CD8-positive, alpha-beta memory T cell (primary cell): ENCODE measurements around the gene EMCN. TPM values are rescaled to one million over a fixed set of nuclear protein-coding genes. Genes with fewer than 3 reads are reported as not detected.
A peak's percentile ranks its signal among the peaks of the same experiment; 100 is the strongest.

Experiments
- CTCF ChIA-PET: fragments of 350-600 bp; sonication (Branson Sonifier 250); formaldehyde crosslinking; loops from one replicate; lab custom pipeline; 2021; ENCODE audit warnings: antibody characterized with exemption; lab: Charles Lee
- POLR2A ChIA-PET: fragments of 350-600 bp; sonication (Branson Sonifier 250); formaldehyde crosslinking; loops from one replicate; lab custom pipeline; 2021; ENCODE audit warnings: antibody characterized with exemption; lab: Charles Lee
- DNase-seq, 5 donors: peaks; one replicate each; pipeline versions ENCODE4 v3.0.0 to v3.0.0-alpha.2; 2020 to 2022; ENCODE audit warnings: mixed read lengths in 1 of 5
- H3K27ac ChIP-seq: one replicate; pipeline ENCODE4 v1.7.0; 2013; ENCODE audit warnings: low read depth, mild to moderate bottlenecking, low read length, moderate library complexity
- H3K27me3 ChIP-seq: 2 replicates; pipeline ENCODE4 v1.7.0; 2013; ENCODE audit warnings: low read length, mild to moderate bottlenecking; ENCODE audit not compliant: insufficient read depth, poor library complexity, severe bottlenecking
- H3K36me3 ChIP-seq: 2 replicates; pipeline ENCODE4 v1.7.0; 2013; ENCODE audit warnings: mild to moderate bottlenecking, low read length, moderate library complexity; ENCODE audit not compliant: insufficient read depth
- H3K4me1 ChIP-seq: 2 replicates; pipeline ENCODE4 v1.7.0; 2013; ENCODE audit warnings: mild to moderate bottlenecking, low read length, moderate library complexity; ENCODE audit not compliant: insufficient read depth
- H3K4me3 ChIP-seq: 2 replicates; pipeline ENCODE4 v1.7.0; 2013; ENCODE audit warnings: mild to moderate bottlenecking, low read length
- H3K9me3 ChIP-seq: 2 replicates; pipeline ENCODE4 v1.7.0; 2013; ENCODE audit warnings: mild to moderate bottlenecking, low read length
- H3K27ac Mint-ChIP-seq, 8 donors: one replicate each; pipeline ENCODE4 v1.8.0; 2020 to 2021; ENCODE audit warnings: mixed read lengths in 8 of 8, mild to moderate bottlenecking in 6 of 8, inconsistent platforms in 3 of 8, moderate library complexity in 3 of 8
- H3K27me3 Mint-ChIP-seq, 2 donors: one replicate each; pipeline ENCODE4 v1.8.0; 2020 to 2021; ENCODE audit warnings: mixed read lengths in 2 of 2, mild to moderate bottlenecking in 1 of 2, moderate library complexity in 1 of 2
- H3K36me3 Mint-ChIP-seq, 3 donors: one replicate each; pipeline ENCODE4 v1.8.0; 2020 to 2021; ENCODE audit warnings: mixed read lengths in 3 of 3, inconsistent platforms in 1 of 3, mild to moderate bottlenecking in 1 of 3
- H3K4me1 Mint-ChIP-seq, 3 donors: one replicate each; pipeline ENCODE4 v1.8.0; 2020 to 2021; ENCODE audit warnings: mixed read lengths in 3 of 3, inconsistent platforms in 1 of 3, mild to moderate bottlenecking in 1 of 3
- H3K4me3 Mint-ChIP-seq, 7 donors: one replicate each; pipeline ENCODE4 v1.8.0; 2020 to 2021; ENCODE audit warnings: mixed read lengths in 7 of 7, mild to moderate bottlenecking in 6 of 7, moderate library complexity in 4 of 7, inconsistent platforms in 2 of 7
- H3K9me3 Mint-ChIP-seq, 5 donors: one replicate each; pipeline ENCODE4 v1.8.0; 2020 to 2022; ENCODE audit warnings: mixed read lengths in 5 of 5, mild to moderate bottlenecking in 3 of 5, moderate library complexity in 2 of 5, inconsistent platforms in 1 of 5
- polyA plus RNA-seq: library from polyadenylated mRNA; unstranded; fragments of 300-500 nt; fragmentation: Illumina TruSeq; gene quantifications from one replicate; pipeline ENCODE4 v1.2.3, GENCODE V29; 2021
- total RNA-seq, 2 experiments: library from RNA; stranded (reverse); gene quantifications; one replicate each; pipeline ENCODE4 v1.2.3, GENCODE V29; 2021

Gene EMCN
- total and polyA plus RNA-seq, 3 experiments from 2014 or later = not detected

- DNase-seq = no peak
- CTCF ChIA-PET = no interaction called here
- Histone ChIP-seq H3K4me1 (no peaks in the 10 kb centered on the region), H3K27me3 (no peaks in the 10 kb centered on the region), H3K4me3 (no peak overlapping the region), H3K36me3 (no peaks in the 10 kb centered on the region), H3K9me3 (no peaks in the 10 kb centered on the region), H3K27ac (no peak overlapping the region)
- H3K27ac Mint-ChIP-seq = no peak overlapping the region
- no peak overlapping the region for H3K4me3 Mint-ChIP-seq
- peaks cover 1 to 13% of the 10 kb centered on the region in 2 donors for H3K27me3 Mint-ChIP-seq
- peaks cover 0 to 2% (median 0%) of the 10 kb centered on the region in 5 donors for H3K9me3 Mint-ChIP-seq
- no peaks in the 10 kb centered on the region for H3K36me3 Mint-ChIP-seq
- POLR2A ChIA-PET = no interaction called here
- no peaks in the 10 kb centered on the region for H3K4me1 Mint-ChIP-seq
These were observed 9.1 kb downstream of the EMCN start for GRCh38 chr4:100508691-100509090.

- no peaks in the 10 kb centered on the region for H3K4me1 ChIP-seq
- ChIA-PET POLR2A (no interaction called here), CTCF (no interaction called here)
- no peaks in the 10 kb centered on the region for H3K36me3 ChIP-seq
- H3K27me3 ChIP-seq = no peaks in the 10 kb centered on the region
- no peak for DNase-seq
- Mint-ChIP-seq H3K27me3 (peaks cover 0 to 4% of the 10 kb centered on the region in 2 donors), H3K27ac (no peak overlapping the region), H3K9me3 (peaks cover 0 to 2% (median 0%) of the 10 kb centered on the region in 5 donors), H3K4me1 (no peaks in the 10 kb centered on the region), H3K4me3 (no peak overlapping the region), H3K36me3 (no peaks in the 10 kb centered on the region)
- no peak overlapping the region for H3K27ac ChIP-seq
- H3K9me3 ChIP-seq = no peaks in the 10 kb centered on the region
- no peak overlapping the region for H3K4me3 ChIP-seq
These were observed 13.5 kb downstream of the EMCN start for GRCh38 chr4:100504086-100504874.

GRCh38 chr4:100497791-100498190 lies 20.0 kb downstream of the EMCN start:
- ChIA-PET CTCF (no interaction called here), POLR2A (no interaction called here)
- H3K27ac ChIP-seq = no peak overlapping the region
- H3K4me3 ChIP-seq = no peak overlapping the region
- H3K9me3 ChIP-seq = no peaks in the 10 kb centered on the region
- DNase-seq = no peak
- Mint-ChIP-seq H3K27me3 (no peaks in the 10 kb centered on the region), H3K4me3 (no peak overlapping the region), H3K9me3 (peaks cover 0 to 6% (median 3%) of the 10 kb centered on the region in 5 donors), H3K36me3 (no peaks in the 10 kb centered on the region), H3K4me1 (no peaks in the 10 kb centered on the region), H3K27ac (no peak overlapping the region)
- no peaks in the 10 kb centered on the region for H3K27me3 ChIP-seq
- H3K4me1 ChIP-seq = no peaks in the 10 kb centered on the region
- no peaks in the 10 kb centered on the region for H3K36me3 ChIP-seq

- ChIA-PET POLR2A (no interaction called here), CTCF (no interaction called here)
- H3K36me3 ChIP-seq = no peaks in the 10 kb centered on the region
- no peak for DNase-seq
- Mint-ChIP-seq H3K9me3 (peaks cover 13 to 20% (median 16%) of the 10 kb centered on the region in 5 donors), H3K27me3 (no peaks in the 10 kb centered on the region), H3K4me1 (no peaks in the 10 kb centered on the region), H3K4me3 (no peak overlapping the region), H3K36me3 (no peaks in the 10 kb centered on the region), H3K27ac (peak overlapping the region in 1 of 8 donors; percentile 56)
- no peaks in the 10 kb centered on the region for H3K4me1 ChIP-seq
- no peaks in the 10 kb centered on the region for H3K27me3 ChIP-seq
- H3K9me3 ChIP-seq = no peaks in the 10 kb centered on the region
- no peak overlapping the region for H3K4me3 ChIP-seq
- H3K27ac ChIP-seq = no peak overlapping the region
These were observed 22.7 kb downstream of the EMCN start for GRCh38 chr4:100495074-100495473.

GRCh38 chr4:100494166-100494565 lies 23.7 kb downstream of the EMCN start:
- Mint-ChIP-seq H3K27me3 (peaks cover 0 to 1% of the 10 kb centered on the region in 2 donors), H3K4me3 (no peak overlapping the region), H3K27ac (no peak overlapping the region), H3K36me3 (no peaks in the 10 kb centered on the region), H3K9me3 (peaks cover 13 to 20% (median 16%) of the 10 kb centered on the region in 5 donors), H3K4me1 (no peaks in the 10 kb centered on the region)
- ChIA-PET CTCF (no interaction called here), POLR2A (no interaction called here)
- Histone ChIP-seq H3K4me1 (no peaks in the 10 kb centered on the region), H3K36me3 (no peaks in the 10 kb centered on the region), H3K27me3 (no peaks in the 10 kb centered on the region), H3K4me3 (no peak overlapping the region), H3K27ac (no peak overlapping the region), H3K9me3 (no peaks in the 10 kb centered on the region)
- no peak for DNase-seq

GRCh38 chr4:100493756-100494155 lies 24.1 kb downstream of the EMCN start:
- no peaks in the 10 kb centered on the region for H3K36me3 ChIP-seq
- H3K27me3 ChIP-seq = no peaks in the 10 kb centered on the region
- ChIA-PET CTCF (no interaction called here), POLR2A (no interaction called here)
- H3K9me3 ChIP-seq = no peaks in the 10 kb centered on the region
- H3K4me1 ChIP-seq = no peaks in the 10 kb centered on the region
- H3K4me3 ChIP-seq = no peak overlapping the region
- no peak overlapping the region for H3K4me3 Mint-ChIP-seq
- no peak overlapping the region for H3K27ac Mint-ChIP-seq
- DNase-seq = no peak
- H3K9me3 Mint-ChIP-seq = peaks cover 13 to 20% (median 16%) of the 10 kb centered on the region in 5 donors
- no peaks in the 10 kb centered on the region for H3K36me3 Mint-ChIP-seq
- H3K27me3 Mint-ChIP-seq = peaks cover 0 to 3% of the 10 kb centered on the region in 2 donors
- no peak overlapping the region for H3K27ac ChIP-seq
- no peaks in the 10 kb centered on the region for H3K4me1 Mint-ChIP-seq

GRCh38 chr4:100492129-100492528 lies 25.7 kb downstream of the EMCN start:
- Histone ChIP-seq H3K4me1 (no peaks in the 10 kb centered on the region), H3K9me3 (no peaks in the 10 kb centered on the region), H3K4me3 (no peak overlapping the region), H3K27ac (no peak overlapping the region), H3K36me3 (no peaks in the 10 kb centered on the region), H3K27me3 (no peaks in the 10 kb centered on the region)
- Mint-ChIP-seq H3K36me3 (no peaks in the 10 kb centered on the region), H3K4me1 (no peaks in the 10 kb centered on the region), H3K27ac (no peak overlapping the region), H3K27me3 (peaks cover 1 to 3% of the 10 kb centered on the region in 2 donors), H3K4me3 (no peak overlapping the region), H3K9me3 (peaks cover 13 to 20% (median 16%) of the 10 kb centered on the region in 5 donors)
- ChIA-PET CTCF (no interaction called here), POLR2A (no interaction called here)
- DNase-seq = no peak

- ChIA-PET CTCF (no interaction called here), POLR2A (no interaction called here)
- Mint-ChIP-seq H3K4me1 (no peaks in the 10 kb centered on the region), H3K27ac (no peak overlapping the region), H3K27me3 (peaks cover 3 to 8% of the 10 kb centered on the region in 2 donors), H3K36me3 (no peaks in the 10 kb centered on the region), H3K4me3 (no peak overlapping the region), H3K9me3 (peaks cover 11 to 20% (median 16%) of the 10 kb centered on the region in 5 donors)
- no peak for DNase-seq
- Histone ChIP-seq H3K9me3 (no peaks in the 10 kb centered on the region), H3K36me3 (no peaks in the 10 kb centered on the region), H3K27me3 (no peaks in the 10 kb centered on the region), H3K27ac (no peak overlapping the region), H3K4me3 (no peak overlapping the region), H3K4me1 (no peaks in the 10 kb centered on the region)
These were observed 28.5 kb downstream of the EMCN start for GRCh38 chr4:100489305-100489704.
